ENCODE data around the gene PRR15.

The PRR15 gene

DNA sequence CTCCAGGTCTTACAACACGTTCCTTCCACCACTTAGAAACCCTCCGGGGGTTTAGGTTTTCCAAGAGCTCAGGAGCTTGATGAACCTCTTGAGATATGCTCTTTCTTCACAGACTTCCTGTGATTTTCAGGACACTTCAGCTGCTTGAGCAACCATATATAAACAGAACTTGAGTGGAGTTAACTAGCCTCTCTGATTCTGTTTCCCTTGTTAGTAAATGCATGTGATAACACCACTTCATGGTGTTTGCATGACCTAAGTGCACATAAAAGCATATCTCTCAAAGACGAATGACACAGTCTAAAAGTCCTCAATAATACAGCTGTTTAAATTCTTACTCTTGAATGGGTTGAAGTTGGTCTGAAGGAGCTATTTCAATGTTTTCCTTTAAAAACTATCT lies 9.9 kb downstream of the PRR15 start:
- TF ChIP-seq, protein P1, sequence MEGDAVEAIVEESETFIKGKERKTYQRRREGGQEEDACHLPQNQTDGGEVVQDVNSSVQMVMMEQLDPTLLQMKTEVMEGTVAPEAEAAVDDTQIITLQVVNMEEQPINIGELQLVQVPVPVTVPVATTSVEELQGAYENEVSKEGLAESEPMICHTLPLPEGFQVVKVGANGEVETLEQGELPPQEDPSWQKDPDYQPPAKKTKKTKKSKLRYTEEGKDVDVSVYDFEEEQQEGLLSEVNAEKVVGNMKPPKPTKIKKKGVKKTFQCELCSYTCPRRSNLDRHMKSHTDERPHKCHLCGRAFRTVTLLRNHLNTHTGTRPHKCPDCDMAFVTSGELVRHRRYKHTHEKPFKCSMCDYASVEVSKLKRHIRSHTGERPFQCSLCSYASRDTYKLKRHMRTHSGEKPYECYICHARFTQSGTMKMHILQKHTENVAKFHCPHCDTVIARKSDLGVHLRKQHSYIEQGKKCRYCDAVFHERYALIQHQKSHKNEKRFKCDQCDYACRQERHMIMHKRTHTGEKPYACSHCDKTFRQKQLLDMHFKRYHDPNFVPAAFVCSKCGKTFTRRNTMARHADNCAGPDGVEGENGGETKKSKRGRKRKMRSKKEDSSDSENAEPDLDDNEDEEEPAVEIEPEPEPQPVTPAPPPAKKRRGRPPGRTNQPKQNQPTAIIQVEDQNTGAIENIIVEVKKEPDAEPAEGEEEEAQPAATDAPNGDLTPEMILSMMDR (IDR thresholded peaks at IDR 0.05), result no peak
- Mint-ChIP-seq H3K9me3 (peaks cover 29% of the 10 kb centered on the region), H3K4me3 (no peak overlapping the region), H3K4me1 (peaks cover 4% of the 10 kb centered on the region), H3K36me3 (ENCODE audit: low read depth) (peaks cover 21% of the 10 kb centered on the region), H3K27me3 (ENCODE audit: low read depth, poor library complexity) (peaks cover 20% of the 10 kb centered on the region), H3K27ac (no peak overlapping the region)
- no peak for DNase-seq

DNA sequence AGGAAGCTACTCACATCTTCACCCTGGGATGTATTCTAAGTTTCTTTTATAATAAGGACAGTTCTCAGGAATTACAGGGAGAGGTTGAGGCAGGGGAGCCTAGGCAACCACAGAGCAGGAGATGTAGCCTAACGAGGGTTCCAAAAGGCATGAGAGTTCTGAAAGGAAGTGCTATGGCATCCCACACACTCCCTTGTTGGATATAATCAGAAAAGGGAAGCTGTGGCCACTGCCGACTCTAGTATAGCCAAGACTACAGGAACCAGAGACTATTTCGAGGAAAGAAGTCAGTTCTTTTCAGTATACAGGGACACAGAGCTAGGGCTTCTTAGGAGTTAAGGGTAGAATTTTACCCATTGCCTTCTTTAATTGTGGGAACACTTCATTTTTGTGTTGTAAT lies 11.0 kb downstream of the PRR15 start:
- peaks cover 14% of the 10 kb centered on the region for H3K27me3 Mint-ChIP-seq (ENCODE audit: low read depth, poor library complexity)
- TF ChIP-seq, protein P1 (IDR thresholded peaks at IDR 0.05), result no peak
- DNase-seq, result no peak
- H3K4me1 Mint-ChIP-seq, result no peaks in the 10 kb centered on the region
- no peak overlapping the region for H3K27ac Mint-ChIP-seq
- peaks cover 40% of the 10 kb centered on the region for H3K9me3 Mint-ChIP-seq
- H3K36me3 Mint-ChIP-seq (ENCODE audit: low read depth), result peaks cover 28% of the 10 kb centered on the region
- H3K4me3 Mint-ChIP-seq, result no peak overlapping the region

DNA sequence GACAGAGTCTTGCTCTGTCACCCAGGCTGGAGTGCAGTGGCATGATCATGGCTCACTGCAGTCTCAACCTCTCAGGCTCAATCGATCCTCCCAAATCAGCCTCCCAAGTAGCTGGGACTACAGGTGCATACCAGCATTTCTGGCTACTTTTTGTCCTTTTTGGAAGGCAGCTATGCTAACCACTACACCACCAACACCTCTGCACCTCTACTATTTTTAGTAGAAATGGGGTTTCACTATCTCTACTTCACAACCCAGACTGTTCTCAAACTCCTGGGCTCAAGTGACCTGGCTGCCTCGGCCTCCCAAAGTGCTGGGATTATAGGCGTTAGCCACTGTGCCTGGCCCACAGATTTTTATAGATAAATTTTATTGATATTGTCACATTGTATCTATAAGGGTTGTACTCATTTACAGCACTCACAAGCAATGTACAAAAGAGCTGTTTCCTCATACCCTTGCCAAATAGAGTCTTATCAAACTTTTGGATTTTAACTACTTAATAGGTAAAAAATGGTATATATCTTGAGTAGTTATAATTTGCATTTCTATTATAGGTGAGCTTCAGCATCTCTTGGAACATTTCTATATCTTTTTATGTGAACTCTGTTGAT lies 23.7 kb downstream of the PRR15 start:
- H3K4me1 Mint-ChIP-seq, result no peaks in the 10 kb centered on the region
- H3K27ac Mint-ChIP-seq, result no peak overlapping the region
- no peak for DNase-seq
- peaks cover 7% of the 10 kb centered on the region for H3K36me3 Mint-ChIP-seq (ENCODE audit: low read depth)
- TF ChIP-seq, protein P1 (IDR thresholded peaks at IDR 0.05), result no peak
- no peak overlapping the region for H3K4me3 Mint-ChIP-seq
- H3K9me3 Mint-ChIP-seq, result peaks cover 6% of the 10 kb centered on the region
- H3K27me3 Mint-ChIP-seq (ENCODE audit: low read depth, poor library complexity), result peaks cover 9% of the 10 kb centered on the region

DNA sequence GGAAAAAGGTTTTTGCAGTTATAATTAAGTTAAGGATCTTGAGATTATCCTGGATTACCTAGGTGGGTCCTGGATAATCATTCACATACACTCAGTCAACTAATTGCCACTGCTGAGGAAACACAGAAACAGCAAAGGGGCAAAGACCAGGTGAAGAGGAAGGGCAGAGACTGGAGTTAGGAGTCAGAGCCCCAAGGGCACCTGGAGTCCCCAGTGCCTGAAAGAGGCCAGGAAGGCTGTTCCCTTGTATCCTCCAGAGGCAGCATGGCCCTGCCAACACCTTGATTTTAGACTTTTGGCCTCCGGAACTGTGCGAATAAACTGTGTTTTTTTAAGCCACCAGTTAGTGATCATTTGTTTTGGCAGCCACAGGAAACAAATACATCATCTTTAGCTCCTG lies 24.6 kb downstream of the PRR15 start:
- no peaks in the 10 kb centered on the region for H3K4me1 Mint-ChIP-seq
- no peak overlapping the region for H3K27ac Mint-ChIP-seq
- H3K4me3 Mint-ChIP-seq, result no peak overlapping the region
- TF ChIP-seq, protein P1 (IDR thresholded peaks at IDR 0.05), result no peak
- peaks cover 9% of the 10 kb centered on the region for H3K27me3 Mint-ChIP-seq (ENCODE audit: low read depth, poor library complexity)
- no peak for DNase-seq
- peaks cover 7% of the 10 kb centered on the region for H3K36me3 Mint-ChIP-seq (ENCODE audit: low read depth)
- H3K9me3 Mint-ChIP-seq, result peaks cover 6% of the 10 kb centered on the region

DNA sequence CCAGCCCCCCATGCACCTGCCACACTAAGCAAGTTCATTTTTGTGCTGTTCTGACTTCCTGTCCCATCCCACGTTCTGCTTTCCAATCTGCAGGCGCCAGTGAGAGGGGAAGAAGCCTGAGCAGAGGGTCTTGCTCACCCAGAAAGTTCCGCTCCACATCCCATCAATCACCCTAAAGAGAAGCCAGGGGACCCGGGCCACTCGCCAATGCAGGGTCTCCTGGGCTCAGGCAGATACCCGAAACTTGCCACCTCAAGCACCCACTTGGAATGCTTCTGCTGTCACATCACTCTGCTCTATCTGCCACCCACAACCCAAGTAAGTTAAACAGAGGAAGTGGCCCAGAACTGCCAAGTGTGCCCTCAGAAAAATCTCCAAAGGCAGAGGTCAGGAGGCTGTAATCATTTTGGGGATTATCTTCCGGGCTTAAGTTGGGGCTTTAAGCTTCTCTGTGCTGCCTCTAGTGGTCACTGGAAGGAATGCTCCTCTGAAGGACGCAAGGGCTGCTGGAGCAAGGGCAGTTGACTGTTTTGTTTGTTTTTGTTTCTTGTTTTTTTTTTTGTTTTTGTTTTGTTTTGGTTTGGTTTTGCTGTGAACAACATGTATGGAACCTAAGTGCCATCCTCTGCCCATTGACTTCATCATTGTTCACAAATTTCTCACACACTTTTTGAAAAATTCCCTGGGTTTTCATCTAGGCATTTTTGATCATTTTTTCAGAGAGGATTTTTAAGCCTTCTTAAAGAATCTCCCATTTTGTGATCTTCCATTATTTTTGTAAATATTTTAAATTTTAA lies 25.5 kb downstream of the PRR15 start:
- DNase-seq, result peak; percentile 48
- H3K27ac Mint-ChIP-seq, result no peak overlapping the region
- peaks cover 7% of the 10 kb centered on the region for H3K36me3 Mint-ChIP-seq (ENCODE audit: low read depth)
- no peak overlapping the region for H3K4me3 Mint-ChIP-seq
- H3K4me1 Mint-ChIP-seq, result no peaks in the 10 kb centered on the region
- H3K9me3 Mint-ChIP-seq, result peaks cover 6% of the 10 kb centered on the region
- TF ChIP-seq, protein P1 (IDR thresholded peaks at IDR 0.05), result peak; percentile 83
- H3K27me3 Mint-ChIP-seq (ENCODE audit: low read depth, poor library complexity), result peaks cover 9% of the 10 kb centered on the region
